Uterus (tissue), 2 donors: ENCODE measurements around the gene OR52E2.

Experiments
- POLR2A ChIP-seq, 2 donors: fragments of 450-650 bp; IDR thresholded peaks; one replicate each; pipeline ENCODE4 v1.6.1; 2016; ENCODE audit warnings: antibody characterized with exemption in 2 of 2, mild to moderate bottlenecking in 1 of 2, moderate library complexity in 1 of 2
- TF ChIP-seq, protein P1 (sequence below), 4 experiments: fragments of 200-600 bp in 2 of 4; fragments of 450-650 bp in 2 of 4; sonication (generic) in 2 of 4; IDR thresholded peaks; one replicate each; pipeline ENCODE4 v1.5.1; 2016 to 2019; ENCODE audit warnings: antibody characterized with exemption in 4 of 4, mild to moderate bottlenecking in 2 of 4, moderate library complexity in 1 of 4

DNA sequence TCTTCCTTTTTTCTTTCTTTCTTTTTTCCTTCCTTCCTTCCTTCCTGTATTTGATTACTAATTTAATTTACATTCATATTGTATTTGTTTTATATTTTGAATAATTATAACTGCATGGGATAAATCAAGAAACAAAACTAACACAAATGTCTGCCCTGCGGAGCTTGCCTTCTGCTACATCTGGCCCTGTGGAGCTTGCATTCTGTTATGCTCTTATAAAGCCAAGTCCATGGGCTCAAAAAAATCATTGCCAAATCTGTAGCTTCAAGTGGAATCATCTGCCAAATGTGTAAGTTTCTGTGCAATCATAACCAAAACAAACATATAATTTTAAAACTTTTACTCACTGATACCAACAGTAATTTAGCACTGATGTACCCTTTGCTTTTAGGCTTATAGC lies 21.1 kb downstream of the OR52E2 start:
- TF ChIP-seq, protein P1, sequence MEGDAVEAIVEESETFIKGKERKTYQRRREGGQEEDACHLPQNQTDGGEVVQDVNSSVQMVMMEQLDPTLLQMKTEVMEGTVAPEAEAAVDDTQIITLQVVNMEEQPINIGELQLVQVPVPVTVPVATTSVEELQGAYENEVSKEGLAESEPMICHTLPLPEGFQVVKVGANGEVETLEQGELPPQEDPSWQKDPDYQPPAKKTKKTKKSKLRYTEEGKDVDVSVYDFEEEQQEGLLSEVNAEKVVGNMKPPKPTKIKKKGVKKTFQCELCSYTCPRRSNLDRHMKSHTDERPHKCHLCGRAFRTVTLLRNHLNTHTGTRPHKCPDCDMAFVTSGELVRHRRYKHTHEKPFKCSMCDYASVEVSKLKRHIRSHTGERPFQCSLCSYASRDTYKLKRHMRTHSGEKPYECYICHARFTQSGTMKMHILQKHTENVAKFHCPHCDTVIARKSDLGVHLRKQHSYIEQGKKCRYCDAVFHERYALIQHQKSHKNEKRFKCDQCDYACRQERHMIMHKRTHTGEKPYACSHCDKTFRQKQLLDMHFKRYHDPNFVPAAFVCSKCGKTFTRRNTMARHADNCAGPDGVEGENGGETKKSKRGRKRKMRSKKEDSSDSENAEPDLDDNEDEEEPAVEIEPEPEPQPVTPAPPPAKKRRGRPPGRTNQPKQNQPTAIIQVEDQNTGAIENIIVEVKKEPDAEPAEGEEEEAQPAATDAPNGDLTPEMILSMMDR (IDR thresholded peaks at IDR 0.05): no peak
- TF ChIP-seq POLR2A (IDR thresholded peaks at IDR 0.05): no peak
